ENCODE results near the gene IL4I1.
"Not testable (repeated sequence)": the region's sequence is repeated elsewhere in the genome, so short reads cannot be mapped to it uniquely, and the experiment has no call there.

IL4I1 gene

GRCh38 chr19:49929611-49930482, 33.2 kb upstream of the IL4I1 start:
- peak; percentile 97 for DNase-seq
- TF ChIP-seq POLR2A (IDR thresholded peaks at IDR 0.05; ENCODE audit: low read length) (peak; percentile 76), GATA1 (IDR thresholded peaks at IDR 0.05; ENCODE audit: low read depth, low read length) (no peak)

DNA sequence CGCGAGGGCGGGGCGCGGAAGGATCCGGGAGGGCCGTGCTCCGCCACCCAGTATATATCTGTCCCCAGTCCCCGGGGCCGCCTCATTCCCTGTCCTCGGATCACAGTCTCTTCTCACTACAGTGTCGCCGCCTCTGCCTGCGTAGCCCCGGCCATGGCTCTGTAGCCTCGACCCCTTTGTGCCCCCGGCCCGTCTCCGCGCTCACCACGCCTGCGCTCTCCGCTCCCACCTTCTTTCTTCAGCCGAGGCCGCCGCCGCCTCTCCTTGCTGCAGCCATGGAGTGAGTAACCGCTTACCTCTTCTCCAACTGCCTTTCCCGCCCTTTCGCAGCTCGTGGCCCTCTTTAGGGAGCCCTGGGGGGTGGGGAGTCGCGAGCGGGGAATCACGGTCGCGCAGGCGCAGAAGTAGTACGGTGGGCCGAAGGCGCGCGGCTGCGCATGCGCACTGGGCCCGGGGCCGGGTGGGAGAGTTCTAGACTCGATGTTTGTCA, 32.5 kb upstream of the IL4I1 start, which contains the start of the genes ATF5 and NUP62:
Gene ATF5, plus strand, starts transcription at position 85 of the 490 bp plus-strand sequence. CDS start 1,646 bp downstream, outside the sequence.
Gene NUP62, minus strand, starts transcription at position 384 of the 490 bp plus-strand sequence. CDS start 19,697 bp downstream, outside the sequence.
- TF ChIP-seq POLR2A (IDR thresholded peaks at IDR 0.05; ENCODE audit: low read length) (peak; percentile 86), GATA1 (IDR thresholded peaks at IDR 0.05; ENCODE audit: low read depth, low read length) (no peak)
- DNase-seq: peak; percentile 93 to 95

DNA sequence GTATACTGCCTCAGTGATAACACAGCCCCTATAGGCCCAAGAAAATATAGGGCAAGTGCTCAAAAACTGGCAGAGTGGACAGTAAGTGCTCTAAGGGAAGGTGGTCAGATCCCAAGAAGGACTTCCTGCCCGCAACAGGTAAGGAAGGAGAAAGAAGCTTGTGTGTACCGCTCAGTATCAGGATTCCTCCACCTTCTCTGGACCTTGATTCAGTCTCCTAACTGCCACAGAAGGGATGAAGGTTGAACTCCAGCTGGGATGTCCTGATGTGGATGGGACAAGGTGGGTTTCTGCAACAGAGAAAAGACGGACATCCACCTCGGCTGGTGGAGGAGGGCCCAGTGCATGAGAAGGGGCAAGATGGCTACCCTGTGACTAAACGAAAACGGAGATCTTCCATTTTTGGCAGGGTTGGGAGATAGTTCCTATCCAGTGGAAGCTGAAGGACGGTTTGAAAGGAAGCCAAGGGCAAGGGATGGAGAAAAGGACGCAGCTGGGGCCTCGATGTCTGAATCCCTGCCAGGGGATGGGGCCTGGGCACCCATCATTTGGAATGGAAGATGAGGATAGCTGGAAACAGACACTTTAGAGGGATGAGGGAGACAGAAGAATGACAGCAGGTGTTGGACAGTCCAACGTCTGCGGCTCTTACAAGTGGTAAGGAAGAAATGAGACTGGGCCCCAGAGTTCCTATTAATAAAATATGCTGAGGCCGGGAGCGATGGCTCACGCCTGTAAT, 31.0 kb upstream of the IL4I1 start:
- DNase-seq: no peak
- TF ChIP-seq POLR2A (IDR thresholded peaks at IDR 0.05; ENCODE audit: low read length): no peak
- no peak for TF ChIP-seq GATA1 (IDR thresholded peaks at IDR 0.05; ENCODE audit: low read depth, low read length)

- DNase-seq: peak in 1 of 2 experiments; percentile 50
Observed at GRCh38 chr19:49926515-49926914, 29.8 kb upstream of the IL4I1 start.

DNA sequence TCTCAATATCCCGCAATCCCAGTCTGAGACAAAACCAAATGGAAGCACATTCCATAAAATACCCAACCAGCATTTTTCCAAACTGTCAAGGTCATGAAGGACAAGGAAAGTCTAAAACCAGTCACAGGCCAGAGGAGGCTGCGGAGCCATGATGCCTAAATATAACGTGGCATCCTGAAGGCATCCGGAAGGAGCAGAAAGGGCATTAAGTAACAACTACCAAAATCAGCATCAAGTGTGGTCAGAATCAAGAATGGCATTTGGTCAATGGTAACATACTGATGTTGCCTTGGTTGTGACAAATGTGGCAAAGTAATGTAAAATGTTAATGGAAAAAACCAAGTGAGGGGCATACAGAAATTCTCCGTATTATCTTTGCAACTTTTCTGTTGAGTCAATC, 28.8 kb upstream of the IL4I1 start:
- TF ChIP-seq POLR2A (IDR thresholded peaks at IDR 0.05; ENCODE audit: low read length) (no peak), GATA1 (IDR thresholded peaks at IDR 0.05; ENCODE audit: low read depth, low read length) (no peak)
- no peak for DNase-seq

More at GRCh38 chr19:49926515-49926914, 29.8 kb upstream of the IL4I1 start:
- TF ChIP-seq POLR2A (IDR thresholded peaks at IDR 0.05; ENCODE audit: low read length) (no peak), GATA1 (IDR thresholded peaks at IDR 0.05; ENCODE audit: low read depth, low read length) (no peak)

DNA sequence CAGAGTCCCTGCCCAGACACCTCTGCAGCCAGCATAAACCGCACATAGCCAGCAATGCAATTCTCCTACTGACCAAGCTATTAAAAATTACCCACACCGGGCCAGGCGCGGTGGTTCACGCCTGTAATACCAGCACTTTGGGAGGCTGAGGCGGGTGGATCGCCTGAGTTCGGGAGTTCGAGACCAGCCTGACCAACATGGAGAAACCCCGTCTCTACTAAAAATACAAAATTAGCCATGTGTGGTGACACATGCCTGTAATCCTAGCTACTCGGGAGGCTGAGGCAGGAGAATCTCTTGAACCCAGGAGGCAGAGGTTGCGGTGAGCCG, 28.2 kb upstream of the IL4I1 start:
- not testable (repeated sequence) for DNase-seq

DNA sequence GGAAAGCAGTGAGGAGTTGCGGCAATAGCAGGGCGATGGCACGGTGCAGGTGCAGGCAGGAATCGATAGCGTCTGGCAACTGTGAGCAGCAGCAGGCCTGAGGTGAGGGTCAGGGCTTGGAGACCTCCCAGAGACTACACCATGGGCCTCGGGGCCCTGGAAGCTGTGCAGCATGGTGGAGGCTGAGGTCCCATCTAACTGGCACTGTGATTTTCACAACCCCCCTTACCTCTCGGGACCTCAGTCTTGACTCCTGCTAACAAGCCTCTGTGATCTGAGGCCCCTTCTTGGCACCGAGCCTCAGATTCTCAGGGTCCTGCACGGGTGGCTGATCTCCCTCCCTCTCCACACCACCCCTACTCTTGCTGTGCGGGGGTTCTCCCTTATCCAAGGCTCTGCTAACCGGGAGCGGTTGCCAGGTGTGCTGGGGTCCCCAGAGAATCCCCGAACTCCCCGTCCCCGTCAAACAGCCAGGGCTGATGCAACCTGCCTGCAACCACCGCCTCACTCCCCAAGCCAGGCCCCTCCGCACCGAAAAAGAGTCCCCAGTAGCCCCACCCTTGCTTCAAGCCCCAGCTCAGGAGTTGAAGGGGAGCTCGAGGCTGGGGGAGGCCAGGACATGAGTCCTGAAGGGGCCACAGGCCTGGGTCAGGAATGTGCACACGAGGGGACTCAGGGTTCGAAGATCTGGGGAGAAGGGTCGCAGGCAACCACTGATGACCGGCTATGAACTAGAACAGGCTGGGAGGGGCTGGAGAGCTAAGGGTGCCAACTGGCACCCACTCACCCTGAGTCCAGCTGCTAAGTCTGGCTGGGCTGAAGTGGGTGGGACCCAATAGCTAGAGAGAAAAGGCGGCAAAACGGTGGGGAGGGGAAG, 27.6 kb upstream of the IL4I1 start:
- DNase-seq: peak; percentile 68 to 89
- TF ChIP-seq GATA1 (IDR thresholded peaks at IDR 0.05; ENCODE audit: low read depth, low read length) (no peak), POLR2A (IDR thresholded peaks at IDR 0.05; ENCODE audit: low read length) (no peak)

DNA sequence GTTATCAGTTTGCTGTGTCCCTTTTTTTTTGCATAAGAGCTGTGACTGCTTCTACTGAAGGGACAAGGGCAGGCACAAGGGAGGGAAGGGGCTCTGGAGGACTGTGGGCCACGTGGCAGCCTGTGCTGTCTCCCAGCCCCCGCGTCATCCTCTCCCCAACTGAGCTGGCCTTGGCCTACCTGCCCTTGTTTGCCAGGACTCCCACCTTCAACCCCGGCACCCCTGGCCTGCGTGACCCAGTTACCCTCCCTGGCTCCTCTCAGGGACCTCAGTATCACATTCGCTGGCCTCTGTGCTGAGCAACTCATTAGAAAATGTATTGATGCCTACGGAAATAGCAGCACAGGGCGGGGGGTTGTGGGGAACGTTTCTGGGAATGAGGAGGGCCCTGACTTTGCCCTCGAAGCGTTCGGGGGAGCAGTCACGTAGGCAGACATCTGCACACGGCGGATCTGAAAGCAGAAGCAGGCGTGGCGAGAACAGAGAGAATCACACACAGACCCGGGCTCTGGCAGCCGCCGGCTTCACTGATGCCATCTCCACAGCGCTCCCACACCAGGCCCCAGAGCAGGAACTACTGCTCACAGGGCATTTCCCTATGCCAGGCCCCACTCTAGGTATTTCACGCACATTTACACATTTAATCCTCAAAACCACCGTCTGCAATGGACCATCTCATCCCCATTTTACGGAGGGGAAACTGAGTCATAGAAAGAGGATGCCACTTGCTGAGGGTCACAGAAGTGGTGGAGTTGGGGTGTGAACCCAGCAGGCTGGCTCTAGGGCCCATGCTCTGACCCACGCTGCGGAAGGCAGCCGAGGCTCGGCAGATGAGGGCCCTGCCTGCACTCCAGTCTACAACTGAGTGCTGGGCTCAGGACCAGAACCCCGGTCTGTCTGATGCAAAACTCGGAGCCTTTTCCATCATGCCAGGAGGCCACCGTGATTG, 26.6 kb upstream of the IL4I1 start:
- DNase-seq: no peak
- TF ChIP-seq GATA1 (IDR thresholded peaks at IDR 0.05; ENCODE audit: low read depth, low read length) (no peak), POLR2A (IDR thresholded peaks at IDR 0.05; ENCODE audit: low read length) (no peak)

- no peak for DNase-seq
- TF ChIP-seq GATA1 (IDR thresholded peaks at IDR 0.05; ENCODE audit: low read depth, low read length) (no peak), POLR2A (IDR thresholded peaks at IDR 0.05; ENCODE audit: low read length) (no peak)
Observed at GRCh38 chr19:49921871-49922795, 25.4 kb upstream of the IL4I1 start.

- no peak for DNase-seq
- TF ChIP-seq POLR2A (IDR thresholded peaks at IDR 0.05; ENCODE audit: low read length) (no peak), GATA1 (IDR thresholded peaks at IDR 0.05; ENCODE audit: low read depth, low read length) (no peak)
Observed at GRCh38 chr19:49920624-49921363, 24.1 kb upstream of the IL4I1 start.

- DNase-seq: no peak
- TF ChIP-seq POLR2A (IDR thresholded peaks at IDR 0.05; ENCODE audit: low read length) (no peak), GATA1 (IDR thresholded peaks at IDR 0.05; ENCODE audit: low read depth, low read length) (no peak)
Observed at GRCh38 chr19:49918089-49918488, 21.4 kb upstream of the IL4I1 start.
